OCI-LY3 (cell line): ENCODE measurements around the gene TECR.

Source experiments
- H2AFZ ChIP-seq: fragments of 200-600, 300-600 bp; shearing (Covaris generic); 2 replicates; pipeline ENCODE4 v1.6.0; 2014; ENCODE audit warnings: antibody characterized with exemption, low read depth, low read length
- H3K27ac ChIP-seq: fragments of 200-600, 300-600 bp; sonication (generic); 2 replicates; pipeline ENCODE4 v1.5.1; 2014; ENCODE audit warnings: mild to moderate bottlenecking, low read length, moderate library complexity, mixed read lengths
- H3K27me3 ChIP-seq: fragments of 200-600, 300-600 bp; sonication (generic); 2 replicates; pipeline ENCODE4 v1.6.1; 2014; ENCODE audit warnings: low read depth, low read length, mixed read lengths
- H3K36me3 ChIP-seq: fragments of 200-600, 300-600 bp; sonication (generic); replicated peaks from 2 replicates; pipeline ENCODE3; 2014; ENCODE audit warnings: low read depth, low read length, mixed read lengths
- H3K4me1 ChIP-seq: fragments of 300-600, 200-600 bp; sonication (generic); 2 replicates; pipeline ENCODE4 v1.6.1; 2014; ENCODE audit warnings: low read length, mixed read lengths
- H3K4me2 ChIP-seq: fragments of 200-600, 300-600 bp; sonication (generic); 2 replicates; pipeline ENCODE4 v1.6.1; 2014; ENCODE audit warnings: low read length, mixed read lengths
- H3K4me3 ChIP-seq: fragments of 300-600, 200-600 bp; sonication (generic); 2 replicates; pipeline ENCODE4 v1.5.1; 2014; ENCODE audit warnings: antibody characterized with exemption, mild to moderate bottlenecking, low read length, moderate library complexity
- H3K79me2 ChIP-seq: fragments of 300-600, 200-600 bp; shearing (Covaris generic); 2 replicates; pipeline ENCODE4 v1.6.1; 2014; ENCODE audit warnings: mild to moderate bottlenecking, low read length, mixed read lengths
- H3K9ac ChIP-seq: fragments of 300-600, 200-600 bp; shearing (Covaris generic); 2 replicates; pipeline ENCODE4 v1.6.0; 2014; ENCODE audit warnings: mild to moderate bottlenecking, low read length, moderate library complexity
- H3K9me3 ChIP-seq: fragments of 200-600, 300-600 bp; shearing (Covaris generic); 2 replicates; pipeline ENCODE4 v1.6.1; 2014; ENCODE audit warnings: low read length, mixed read lengths; ENCODE audit not compliant: insufficient read depth
- H4K20me1 ChIP-seq: fragments of 200-600, 300-600 bp; sonication (generic); 2 replicates; pipeline ENCODE4 v1.6.1; 2016; ENCODE audit warnings: low read length, mixed read lengths; ENCODE audit not compliant: insufficient read depth
- CTCF ChIP-seq: fragments of 200-600, 300-600 bp; sonication (generic); IDR thresholded peaks from 2 replicates; pipeline ENCODE4 v1.5.1; 2014; ENCODE audit warnings: antibody characterized with exemption, low read length, low read depth
- EZH2phosphoT487 ChIP-seq: fragments of 200-600 bp; shearing (Covaris generic); IDR thresholded peaks from 2 replicates; pipeline ENCODE4 v1.6.1; 2018; ENCODE audit warnings: antibody characterized with exemption, mixed run types, low read depth

The TECR gene

GRCh38 chr19:14559916-14560775 is 30.8 kb downstream of the TECR start:
- Histone ChIP-seq H3K36me3 (peaks cover 20% of the 10 kb centered on the region), H3K27ac (no peak overlapping the region), H3K4me1 (peaks cover 3% of the 10 kb centered on the region; the same call in 1 of the 2 replicates), H3K79me2 (peaks cover 50% of the 10 kb centered on the region), H3K9me3 (no peaks in the 10 kb centered on the region), H4K20me1 (peaks cover 68% of the 10 kb centered on the region), H3K27me3 (no peaks in the 10 kb centered on the region), H2AFZ (no peak overlapping the region), H3K4me3 (no peak overlapping the region), H3K4me2 (no peak overlapping the region), H3K9ac (no peak overlapping the region)
- TF ChIP-seq CTCF (no peak), EZH2phosphoT487 (no peak)

DNA sequence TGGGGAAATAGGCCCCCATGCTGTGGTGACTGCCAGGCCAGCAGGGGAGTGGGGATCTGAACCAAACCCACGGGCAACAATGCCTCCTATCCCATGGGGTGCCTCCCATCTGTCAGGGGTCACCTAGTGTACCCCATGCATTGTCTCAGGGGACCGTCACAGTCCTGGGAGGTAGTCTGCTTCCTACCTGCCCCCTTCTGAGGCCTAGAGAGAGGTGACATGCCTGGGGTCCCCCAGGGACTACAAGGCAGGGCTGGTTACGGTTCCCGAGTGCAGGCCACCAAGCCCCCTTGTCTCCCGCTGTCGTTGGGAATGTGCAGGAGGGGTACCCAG is 31.3 kb downstream of the TECR start:
- H3K36me3 ChIP-seq = peaks cover 23% of the 10 kb centered on the region
- H3K27ac ChIP-seq = no peak overlapping the region
- H3K27me3 ChIP-seq = no peaks in the 10 kb centered on the region
- no peak overlapping the region for H3K4me2 ChIP-seq
- TF ChIP-seq EZH2phosphoT487 (no peak), CTCF (no peak)
- no peaks in the 10 kb centered on the region for H3K9me3 ChIP-seq
- peaks cover 64% of the 10 kb centered on the region for H4K20me1 ChIP-seq
- peaks cover 48% of the 10 kb centered on the region for H3K79me2 ChIP-seq
- H2AFZ ChIP-seq = no peak overlapping the region
- peaks cover 3% of the 10 kb centered on the region; the same call in 1 of the 2 replicates for H3K4me1 ChIP-seq
- no peak overlapping the region for H3K4me3 ChIP-seq
- H3K9ac ChIP-seq = no peak overlapping the region

- Histone ChIP-seq H3K79me2 (peaks cover 43% of the 10 kb centered on the region), H4K20me1 (peaks cover 61% of the 10 kb centered on the region), H3K27me3 (no peaks in the 10 kb centered on the region), H3K36me3 (peaks cover 27% of the 10 kb centered on the region), H3K4me3 (no peak overlapping the region), H3K9me3 (no peaks in the 10 kb centered on the region), H3K4me1 (peaks cover 3% of the 10 kb centered on the region; the same call in 1 of the 2 replicates), H3K9ac (no peak overlapping the region), H3K27ac (no peak overlapping the region), H2AFZ (no peak overlapping the region), H3K4me2 (no peak overlapping the region)
- TF ChIP-seq CTCF = no peak
- TF ChIP-seq EZH2phosphoT487 = no peak
These were observed 31.9 kb downstream of the TECR start for GRCh38 chr19:14561249-14561648.

GRCh38 chr19:14561847-14562351 is 32.5 kb downstream of the TECR start:
- Histone ChIP-seq H3K36me3 (peaks cover 28% of the 10 kb centered on the region), H4K20me1 (peaks cover 55% of the 10 kb centered on the region), H3K79me2 (peaks cover 40% of the 10 kb centered on the region), H3K9ac (no peak overlapping the region), H3K4me3 (no peak overlapping the region), H3K4me1 (no peaks in the 10 kb centered on the region), H3K27ac (no peak overlapping the region), H3K27me3 (no peaks in the 10 kb centered on the region), H2AFZ (no peak overlapping the region), H3K4me2 (no peak overlapping the region), H3K9me3 (no peaks in the 10 kb centered on the region)
- TF ChIP-seq CTCF (no peak), EZH2phosphoT487 (no peak)
